HG03565 (cell line): ENCODE results near the gene UTS2R.

Experiments used
- ATAC-seq: cut with Tn5 transposase; IDR thresholded peaks from one replicate; pipeline ENCODE4 v1.9.1; 2021; ENCODE audit warnings: mild to moderate bottlenecking, moderate library complexity; ENCODE audit not compliant: unreplicated experiment

UTS2R gene

GRCh38 chr17:82386881-82387704 is 15.5 kb downstream of the UTS2R start:
- no peak for ATAC-seq

DNA sequence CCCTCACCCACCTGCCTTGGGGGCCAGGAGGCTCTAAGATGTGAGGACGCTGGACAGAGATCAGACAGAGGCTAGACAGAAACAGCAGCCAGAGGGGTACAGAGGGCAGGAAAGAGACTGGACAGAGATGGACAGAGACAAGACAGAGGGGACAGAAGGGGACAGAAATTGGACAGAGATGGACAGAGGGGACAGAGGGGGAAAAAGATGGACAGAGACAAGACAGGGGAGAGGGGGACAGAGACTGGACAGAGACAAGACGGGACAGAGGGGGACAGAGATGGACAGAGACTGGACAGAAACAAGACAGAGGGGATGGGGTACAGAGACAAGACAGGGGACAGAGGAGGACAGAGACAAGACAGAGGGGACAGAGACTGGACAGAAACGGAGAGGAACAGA is 16.1 kb downstream of the UTS2R start:
- no peak for ATAC-seq

DNA sequence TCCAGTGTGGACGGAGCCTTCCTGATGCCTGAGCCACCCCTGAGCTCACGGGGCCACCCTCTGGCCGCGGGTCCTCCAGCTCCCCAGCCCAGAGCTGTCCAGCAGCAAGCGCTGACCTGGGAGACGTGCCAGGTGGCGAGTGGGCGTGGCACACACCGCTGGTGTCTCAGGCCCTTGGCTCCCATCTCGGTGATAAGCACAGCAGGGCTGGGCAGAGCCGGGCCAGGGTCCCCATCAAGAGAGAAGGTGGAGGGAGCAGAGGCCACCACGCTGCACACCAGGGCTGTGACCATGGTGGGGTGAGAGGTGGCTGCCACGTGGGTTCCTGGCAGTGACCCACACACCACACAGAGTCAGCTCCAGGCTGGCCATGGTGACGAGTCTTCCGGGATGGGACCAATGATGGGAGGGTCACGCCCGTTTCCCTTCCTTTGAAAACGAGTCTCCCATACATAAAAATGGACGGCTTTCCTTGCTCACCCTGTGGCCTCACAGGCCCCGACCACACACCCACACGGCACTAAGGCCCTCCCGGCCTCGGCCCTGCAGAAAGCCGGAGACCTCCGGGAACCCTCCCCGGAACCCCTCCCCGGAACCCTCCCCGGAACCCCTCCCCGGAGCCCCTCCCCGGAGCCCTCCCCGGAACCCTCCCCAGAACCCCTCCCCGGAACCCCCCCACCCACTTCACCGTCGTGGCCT is 16.8 kb downstream of the UTS2R start:
- ATAC-seq = no peak

DNA sequence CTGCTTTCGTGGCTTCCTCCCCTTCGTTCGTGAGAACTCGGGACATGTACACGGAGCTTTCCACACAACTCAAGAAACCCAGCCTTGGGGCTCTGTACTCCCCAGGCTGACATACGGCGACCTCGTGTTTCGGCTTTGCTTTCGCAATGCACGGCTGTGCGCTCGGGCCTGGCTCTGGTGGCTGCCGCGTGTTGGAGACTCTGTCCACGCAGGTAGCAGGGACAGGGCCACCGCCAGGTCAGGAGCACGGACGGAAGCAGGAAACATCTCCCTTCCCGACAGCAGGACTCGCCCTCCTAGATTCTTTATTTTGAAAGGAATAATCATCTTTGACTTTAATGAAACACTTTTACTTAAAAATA is 17.3 kb downstream of the UTS2R start:
- no peak for ATAC-seq

DNA sequence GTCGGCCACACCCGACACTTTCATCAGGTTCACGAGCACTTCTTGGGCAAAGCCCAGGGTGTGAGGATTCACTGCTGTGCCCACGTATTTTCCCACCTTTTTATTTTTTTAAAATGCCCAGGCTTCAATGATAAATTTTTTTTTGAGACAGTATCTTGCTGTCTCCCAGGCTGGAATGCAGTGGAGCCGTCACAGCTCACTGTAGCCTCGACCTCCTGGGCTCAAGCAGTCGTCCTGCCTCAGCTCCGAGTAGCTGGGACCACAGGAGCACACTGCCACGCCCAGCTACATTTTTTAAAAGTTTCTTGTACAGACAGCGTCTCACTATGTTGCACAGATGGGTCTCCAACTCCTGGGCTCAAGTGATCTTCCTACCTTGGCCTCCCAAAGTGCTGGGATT is 17.8 kb downstream of the UTS2R start:
- no peak for ATAC-seq

DNA sequence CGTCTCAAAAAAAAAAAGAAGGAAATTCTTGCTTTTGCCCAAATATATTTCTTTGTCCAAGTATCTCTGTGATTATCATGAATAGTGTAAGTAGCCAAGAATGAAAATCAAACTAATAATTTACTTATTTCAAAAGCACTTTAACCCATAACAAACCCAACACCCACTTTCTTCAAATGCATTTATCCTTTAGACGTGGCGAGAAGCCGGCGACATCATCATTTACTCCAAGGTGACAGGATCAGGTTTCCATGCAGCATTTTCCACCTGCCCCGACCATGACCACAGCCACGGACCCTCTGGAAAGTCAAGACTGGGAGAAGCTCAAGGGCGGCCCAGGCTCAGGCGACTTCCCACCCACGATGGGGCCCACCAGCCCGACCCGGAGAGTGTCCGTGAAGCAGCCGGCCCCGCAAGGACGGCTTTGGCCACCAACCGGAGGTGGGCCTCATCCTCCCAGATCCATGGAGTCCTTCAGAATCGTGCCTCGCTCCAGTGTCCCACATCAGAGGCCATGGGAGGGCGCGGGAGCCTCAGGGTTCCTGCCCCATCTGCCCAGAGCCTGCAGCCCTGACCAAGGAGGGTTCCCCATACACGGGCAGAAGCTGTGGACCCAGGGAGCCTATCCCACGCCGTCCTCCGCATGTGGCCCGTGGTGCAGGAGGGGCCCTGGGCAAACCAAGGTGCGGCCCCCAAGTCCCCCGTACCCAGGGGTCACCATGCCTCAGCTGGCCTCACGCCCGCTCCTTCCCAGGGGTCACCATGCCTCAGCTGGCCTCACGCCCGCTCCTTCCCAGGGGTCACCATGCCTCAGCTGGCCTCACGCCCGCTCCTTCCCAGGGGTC is 18.7 kb downstream of the UTS2R start:
- no peak for ATAC-seq

- no peak for ATAC-seq
Observed at GRCh38 chr17:82390860-82391435, 19.4 kb downstream of the UTS2R start.

- no peak for ATAC-seq
Observed at GRCh38 chr17:82391496-82392066, 20.0 kb downstream of the UTS2R start.

DNA sequence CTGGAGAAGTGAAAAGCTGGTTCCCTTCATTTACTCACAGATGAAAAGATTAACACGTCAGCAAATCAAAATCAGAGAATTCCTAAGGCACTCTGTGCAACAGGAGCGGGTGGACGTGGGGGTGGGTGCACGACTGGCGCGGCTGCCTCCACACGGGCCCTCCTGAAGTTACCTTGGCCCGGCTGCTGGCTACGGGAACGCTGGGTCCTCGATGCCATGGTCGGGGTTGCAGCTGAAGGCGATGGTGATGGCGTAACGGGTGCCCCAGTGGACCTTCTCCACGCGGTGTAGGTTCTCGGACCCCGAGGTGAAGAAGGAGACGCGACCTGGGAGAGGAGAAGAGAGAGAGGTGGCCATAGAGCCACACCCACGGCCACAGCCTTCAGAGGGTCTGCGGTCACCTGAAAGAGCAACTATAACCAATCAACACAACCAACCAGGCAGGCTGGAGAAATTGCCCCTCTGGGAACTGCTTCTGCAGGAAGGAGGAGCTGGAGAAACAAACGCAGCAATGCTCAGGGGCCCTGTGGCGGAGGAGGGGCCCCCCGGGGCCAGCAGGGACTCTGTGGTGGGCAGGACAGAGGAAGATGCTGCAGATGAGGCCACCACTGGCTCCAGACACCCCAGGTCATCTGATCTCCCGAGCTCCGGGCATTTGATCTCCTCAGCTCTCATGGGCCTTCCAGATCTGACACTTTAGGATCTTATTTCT is 20.8 kb downstream of the UTS2R start:
- no peak for ATAC-seq

- no peak for ATAC-seq
Observed at GRCh38 chr17:82392941-82393340, 21.4 kb downstream of the UTS2R start.

DNA sequence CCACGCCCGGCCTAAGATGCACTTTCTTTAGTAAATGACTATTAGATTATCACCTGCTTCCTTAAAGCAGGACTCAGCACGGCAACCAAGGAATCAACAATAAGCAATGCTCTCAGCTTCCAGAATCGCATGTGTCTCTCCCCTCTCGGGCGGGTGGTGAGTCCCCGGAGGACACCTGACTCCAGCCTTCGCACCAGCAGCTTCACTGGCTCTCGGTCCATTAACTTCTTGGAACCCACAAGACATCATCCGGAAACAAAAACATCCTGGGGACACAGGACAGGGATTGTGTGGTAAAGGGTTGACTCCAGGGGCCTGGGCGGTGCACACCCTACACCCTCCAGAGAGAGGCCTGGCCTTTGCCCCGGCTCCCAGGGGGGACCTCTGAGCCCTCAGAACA is 22.7 kb downstream of the UTS2R start:
- no peak for ATAC-seq

DNA sequence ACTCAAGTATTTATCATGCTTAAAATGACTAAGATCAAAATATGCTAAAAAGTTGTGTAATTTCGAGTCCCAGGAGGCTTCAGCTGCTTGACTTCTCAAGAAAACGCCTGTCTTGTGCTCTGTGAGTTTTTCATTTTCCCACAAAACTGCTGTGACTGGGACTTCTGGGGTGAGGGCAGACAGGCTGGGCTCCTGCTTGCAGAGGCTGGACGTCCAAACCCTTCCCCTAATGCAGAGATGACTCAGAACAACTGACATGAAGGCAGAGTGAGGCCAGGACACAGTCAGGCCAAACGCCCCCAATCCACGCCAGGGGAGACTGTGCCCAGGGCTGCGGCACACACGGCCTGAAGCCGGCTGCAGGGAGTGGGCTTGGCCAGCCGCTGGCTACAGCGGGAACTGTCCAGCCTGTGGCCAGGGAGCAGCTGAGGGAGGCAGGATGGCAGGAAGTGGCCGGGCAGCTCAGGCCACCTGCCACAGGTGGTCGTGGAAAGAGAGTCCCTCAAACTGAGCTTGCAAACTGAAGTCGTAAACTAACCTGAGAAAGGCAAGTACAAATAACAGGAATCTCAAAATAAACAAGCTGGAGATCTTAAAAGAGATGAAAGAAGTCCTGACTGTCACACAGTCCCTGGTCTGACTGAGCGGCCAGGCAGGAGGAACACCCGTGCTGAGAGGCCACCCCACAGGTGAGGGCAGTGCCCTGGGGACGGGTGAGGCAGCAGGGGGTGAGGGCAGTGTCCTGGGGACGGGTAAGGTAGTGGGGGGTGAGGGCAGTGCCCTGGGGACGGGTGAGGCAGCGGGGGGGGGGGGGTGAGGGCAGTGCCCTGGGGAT is 25.3 kb downstream of the UTS2R start:
- no peak for ATAC-seq

- ATAC-seq = no peak
Observed at GRCh38 chr17:82397449-82398335, 26.1 kb downstream of the UTS2R start.

DNA sequence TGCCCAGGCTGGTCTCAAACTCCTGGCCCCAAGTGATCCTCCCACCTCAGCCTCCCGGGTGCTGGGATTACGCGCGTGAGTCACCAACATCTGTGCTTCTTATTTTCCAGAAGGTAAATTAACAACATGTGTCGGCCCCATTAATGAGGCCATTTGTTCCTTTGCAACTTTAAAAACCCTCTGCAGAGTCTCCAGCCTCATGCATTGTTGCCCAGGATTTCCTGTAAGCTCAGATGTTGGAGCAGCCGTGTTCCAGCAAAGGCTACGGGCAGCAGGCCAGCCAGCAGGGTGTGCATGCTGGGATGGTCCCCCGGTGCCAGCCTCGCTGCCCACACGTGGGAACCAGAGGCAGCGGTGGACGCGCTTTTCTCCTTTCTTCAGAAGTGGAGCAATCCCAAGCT is 27.5 kb downstream of the UTS2R start:
- ATAC-seq = no peak

GRCh38 chr17:82399601-82400101 is 28.1 kb downstream of the UTS2R start:
- ATAC-seq = no peak

GRCh38 chr17:82400206-82400605 is 28.6 kb downstream of the UTS2R start:
- no peak for ATAC-seq

DNA sequence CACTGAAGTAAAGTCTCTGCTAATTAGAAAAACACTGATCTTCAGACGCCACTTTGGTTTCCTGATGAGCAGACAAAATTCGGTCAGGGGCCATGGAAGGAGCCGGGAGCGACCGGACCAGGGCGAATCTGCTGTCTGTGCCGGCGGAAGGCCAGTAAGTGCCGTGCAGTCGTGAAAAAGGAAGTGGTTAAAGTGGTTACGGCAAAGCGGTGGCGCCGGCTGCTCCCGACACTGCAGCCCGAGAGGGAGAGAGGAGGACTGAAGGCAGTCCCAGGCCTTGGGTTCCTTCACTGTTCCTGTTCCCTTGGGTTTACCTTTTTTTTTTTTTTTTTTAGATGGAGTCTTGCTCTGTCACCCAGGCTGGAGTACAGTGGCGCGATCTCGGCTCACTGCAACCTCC is 29.3 kb downstream of the UTS2R start:
- no peak for ATAC-seq

GRCh38 chr17:82402865-82403264 is 31.3 kb downstream of the UTS2R start:
- ATAC-seq = no peak
